ENCODE measurements around the gene SEPHS1. TPM values are rescaled to one million over a fixed set of nuclear protein-coding genes. Genes with fewer than 3 reads are reported as not detected.

Gene SEPHS1
- total RNA-seq, 1 experiment from 2014 or later: 61.8 TPM

- Mint-ChIP-seq H3K27me3 (ENCODE audit: unreplicated experiment) (no peaks in the 10 kb centered on the region), H3K4me3 (ENCODE audit: low read depth, unreplicated experiment) (no peak overlapping the region), H3K27ac (ENCODE audit: unreplicated experiment) (no peak overlapping the region), H3K4me1 (ENCODE audit: low read depth, unreplicated experiment) (peaks cover 14% of the 10 kb centered on the region), H3K36me3 (ENCODE audit: insufficient read depth, unreplicated experiment) (no peaks in the 10 kb centered on the region), H3K9me3 (ENCODE audit: low read depth, unreplicated experiment) (no peaks in the 10 kb centered on the region)
- CTCF ChIA-PET: no interaction called here
- DNase-seq: no peak
- no peak for TF ChIP-seq CTCF (IDR thresholded peaks at IDR 0.05; ENCODE audit: unreplicated experiment)
- BruUV-seq (replicated peaks): no TSS peak
- intact Hi-C loops (cut with micrococcal nuclease; ENCODE audit: unreplicated experiment): loop anchor here (10.0 kb wide), 1 partner anchor 66 kb away; no protein-coding TSS in a partner anchor
Measured at GRCh38 chr10:13270877-13271551, 77.1 kb downstream of the SEPHS1 start.

GRCh38 chr10:13268841-13269240 is 79.3 kb downstream of the SEPHS1 start:
- CTCF ChIA-PET: no interaction called here
- Mint-ChIP-seq H3K4me1 (ENCODE audit: low read depth, unreplicated experiment) (peaks cover 14% of the 10 kb centered on the region), H3K36me3 (ENCODE audit: insufficient read depth, unreplicated experiment) (no peaks in the 10 kb centered on the region), H3K27me3 (ENCODE audit: unreplicated experiment) (peaks cover 4% of the 10 kb centered on the region), H3K27ac (ENCODE audit: unreplicated experiment) (no peak overlapping the region), H3K9me3 (ENCODE audit: low read depth, unreplicated experiment) (no peaks in the 10 kb centered on the region), H3K4me3 (ENCODE audit: low read depth, unreplicated experiment) (no peak overlapping the region)
- no TSS peak for BruUV-seq (replicated peaks)
- intact Hi-C loops (cut with micrococcal nuclease; ENCODE audit: unreplicated experiment): no loop called here
- DNase-seq: no peak
- TF ChIP-seq CTCF (IDR thresholded peaks at IDR 0.05; ENCODE audit: unreplicated experiment): no peak

- no peak for DNase-seq
- no peak overlapping the region for H3K4me3 Mint-ChIP-seq (ENCODE audit: low read depth, unreplicated experiment)
- no peak for TF ChIP-seq CTCF (IDR thresholded peaks at IDR 0.05; ENCODE audit: unreplicated experiment)
Measured at GRCh38 chr10:13268310-13268709, 79.8 kb downstream of the SEPHS1 start.

More at GRCh38 chr10:13268310-13268709, 79.8 kb downstream of the SEPHS1 start:
- Mint-ChIP-seq H3K9me3 (ENCODE audit: low read depth, unreplicated experiment) (no peaks in the 10 kb centered on the region), H3K27me3 (ENCODE audit: unreplicated experiment) (peaks cover 9% of the 10 kb centered on the region), H3K36me3 (ENCODE audit: insufficient read depth, unreplicated experiment) (no peaks in the 10 kb centered on the region), H3K4me1 (ENCODE audit: low read depth, unreplicated experiment) (peaks cover 14% of the 10 kb centered on the region), H3K27ac (ENCODE audit: unreplicated experiment) (no peak overlapping the region)
- CTCF ChIA-PET: no interaction called here
- intact Hi-C loops (cut with micrococcal nuclease; ENCODE audit: unreplicated experiment): no loop called here
- BruUV-seq (replicated peaks): no TSS peak

Other genes starting within 250 kb of the SEPHS1 start
- gene OPTN, start 248.1 kb downstream of the SEPHS1 start, total RNA-seq (2022): 48.9 and 60.6 TPM in 2 replicates
- gene MCM10, start 186.7 kb downstream of the SEPHS1 start, total RNA-seq (2022): 42.0 and 49.3 TPM in 2 replicates
- gene UCMA, start 113.9 kb downstream of the SEPHS1 start, total RNA-seq (2022): not detected in 2 replicates
- 26.7 and 30.4 TPM in 2 replicates for gene PHYH, start 48.2 kb downstream of the SEPHS1 start, total RNA-seq (2022)
- 7.4 and 8.3 TPM in 2 replicates for gene BEND7, start 180.7 kb upstream of the SEPHS1 start, total RNA-seq (2022)
- gene PRPF18, start 238.7 kb upstream of the SEPHS1 start, total RNA-seq (2022): 19.9 and 21.3 TPM in 2 replicates

Measured in Calu3 (cell line).